GM18858 (cell line): ENCODE data around the gene TLR9.

Experiments
- ATAC-seq: cut with Tn5 transposase; IDR thresholded peaks from one replicate; pipeline ENCODE4 v1.9.1; 2021; ENCODE audit not compliant: unreplicated experiment

The TLR9 gene

DNA sequence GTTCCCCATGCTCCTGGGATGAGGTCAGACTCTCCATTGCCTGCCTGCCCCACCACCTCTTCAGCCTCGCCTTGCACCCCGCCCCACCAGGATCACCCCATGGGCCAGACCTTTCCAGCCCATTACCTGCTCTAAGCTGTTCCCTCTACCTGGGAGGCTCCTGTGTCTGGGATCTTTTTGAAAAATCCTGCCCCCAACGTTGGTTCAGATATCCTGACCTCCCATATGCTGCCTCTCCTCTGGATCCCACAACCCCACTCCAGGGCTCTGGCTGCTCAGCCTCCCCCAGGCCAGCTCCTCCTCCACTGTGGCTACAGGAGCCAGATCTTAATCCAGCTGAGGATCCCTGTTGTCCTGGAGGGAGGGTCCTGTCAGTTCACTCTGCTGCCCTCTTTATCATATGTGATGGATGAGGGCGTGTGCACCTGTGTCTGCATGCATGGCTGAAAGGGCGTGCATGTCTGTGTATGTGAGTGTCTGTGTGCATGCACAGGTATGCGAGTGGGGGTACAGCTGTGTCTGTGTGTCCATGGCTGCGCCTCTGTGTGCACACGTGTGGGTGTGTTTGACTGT is 49.2 kb downstream of the TLR9 start:
- no peak for ATAC-seq

DNA sequence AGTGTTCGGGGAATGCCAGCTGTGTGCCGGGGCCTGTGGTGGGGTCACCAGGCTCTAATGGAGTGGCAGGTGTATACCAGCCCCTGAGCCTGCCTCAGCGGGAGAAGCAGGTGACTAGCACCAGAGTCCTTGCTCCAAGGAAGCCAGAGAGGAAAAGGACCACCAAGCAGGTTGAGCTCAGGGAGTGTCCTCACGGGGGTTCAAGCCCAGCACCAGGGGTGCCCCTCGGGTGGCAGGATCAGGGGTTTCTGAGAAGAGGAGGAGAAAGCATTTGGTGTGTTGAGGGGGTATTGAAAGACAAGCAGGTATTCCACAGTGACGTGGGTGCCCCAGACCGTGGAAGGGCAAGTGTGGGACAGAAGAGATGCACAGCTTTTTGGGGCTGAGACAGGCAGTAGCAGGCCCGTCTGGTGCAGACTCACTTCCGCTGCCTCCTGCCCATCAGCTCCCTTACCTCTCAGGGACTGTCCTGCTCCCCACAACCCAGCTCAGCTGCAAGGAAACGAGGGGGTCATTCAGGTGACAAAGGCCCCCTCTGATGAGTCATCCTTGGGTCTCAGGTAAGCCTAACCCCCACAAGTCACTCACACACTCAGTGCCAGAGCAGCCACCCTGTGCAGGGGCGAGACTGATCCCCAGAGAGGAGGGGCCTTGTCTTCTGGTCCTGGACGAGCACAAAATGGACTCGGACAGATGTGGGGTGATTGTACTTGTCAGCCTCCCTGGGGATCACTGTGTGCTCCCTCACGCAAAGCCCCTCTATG is 49.8 kb downstream of the TLR9 start:
- no peak for ATAC-seq

DNA sequence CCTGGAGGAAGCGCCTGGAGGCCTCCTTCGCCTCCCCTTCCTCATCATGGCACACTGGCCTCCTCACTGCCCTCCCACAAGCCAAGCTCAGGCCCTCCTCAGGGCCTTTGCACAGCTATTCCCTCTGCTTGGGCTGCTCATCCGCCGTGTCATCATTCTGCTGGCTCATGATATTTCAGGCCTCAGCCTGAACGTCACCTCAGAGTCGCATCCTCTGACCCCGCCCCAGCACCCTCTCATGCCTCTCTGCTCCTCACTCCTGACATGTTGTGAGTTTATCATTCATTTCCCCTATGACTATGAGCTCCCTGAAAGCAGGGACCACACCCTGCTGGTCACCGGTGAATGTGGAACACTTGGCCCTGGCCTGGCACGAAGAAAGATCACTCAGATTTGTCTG is 50.5 kb downstream of the TLR9 start:
- ATAC-seq: no peak

DNA sequence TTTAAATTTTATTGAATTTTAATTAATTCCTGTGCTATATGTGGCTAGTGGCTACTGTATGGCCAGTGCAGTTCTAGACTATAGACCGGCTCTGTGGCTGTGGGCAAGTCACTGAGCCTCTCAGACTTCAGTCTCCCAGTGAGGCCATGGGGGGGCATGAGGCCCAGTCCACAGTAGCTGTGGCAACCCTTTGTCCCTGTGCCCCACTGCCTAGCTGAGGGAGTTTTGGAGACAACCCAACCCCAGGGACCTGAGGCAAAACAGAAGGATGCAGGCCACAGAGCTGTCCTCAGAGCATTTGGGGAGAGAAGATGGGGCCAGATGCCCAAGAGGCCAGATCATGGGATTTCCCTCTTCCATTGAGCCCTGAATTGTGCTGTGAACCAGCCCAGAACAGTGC is 52.3 kb downstream of the TLR9 start:
- no peak for ATAC-seq

DNA sequence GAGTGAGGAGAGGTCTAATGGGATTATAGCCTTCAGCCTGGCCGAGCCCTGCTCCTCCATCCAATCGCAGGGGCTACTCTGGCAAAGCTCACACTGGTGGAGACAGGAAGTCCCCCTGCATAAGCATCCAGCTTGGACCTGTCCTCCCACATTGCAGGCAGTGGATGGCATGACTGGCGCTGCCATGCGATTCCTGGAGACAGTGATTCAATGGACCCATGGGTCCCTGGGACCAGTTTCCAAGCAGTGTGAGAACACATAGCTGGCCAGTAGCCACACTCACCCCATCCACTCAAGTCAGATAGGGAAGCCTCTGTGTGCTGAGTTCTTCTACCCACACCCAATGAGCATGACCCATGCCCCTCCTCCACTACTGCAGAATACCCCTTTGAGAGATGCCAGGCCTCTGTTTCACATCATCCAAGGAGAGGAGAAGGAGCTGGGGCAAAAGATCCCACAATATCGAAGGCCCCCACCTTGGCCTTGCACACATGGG is 53.1 kb downstream of the TLR9 start:
- no peak for ATAC-seq

DNA sequence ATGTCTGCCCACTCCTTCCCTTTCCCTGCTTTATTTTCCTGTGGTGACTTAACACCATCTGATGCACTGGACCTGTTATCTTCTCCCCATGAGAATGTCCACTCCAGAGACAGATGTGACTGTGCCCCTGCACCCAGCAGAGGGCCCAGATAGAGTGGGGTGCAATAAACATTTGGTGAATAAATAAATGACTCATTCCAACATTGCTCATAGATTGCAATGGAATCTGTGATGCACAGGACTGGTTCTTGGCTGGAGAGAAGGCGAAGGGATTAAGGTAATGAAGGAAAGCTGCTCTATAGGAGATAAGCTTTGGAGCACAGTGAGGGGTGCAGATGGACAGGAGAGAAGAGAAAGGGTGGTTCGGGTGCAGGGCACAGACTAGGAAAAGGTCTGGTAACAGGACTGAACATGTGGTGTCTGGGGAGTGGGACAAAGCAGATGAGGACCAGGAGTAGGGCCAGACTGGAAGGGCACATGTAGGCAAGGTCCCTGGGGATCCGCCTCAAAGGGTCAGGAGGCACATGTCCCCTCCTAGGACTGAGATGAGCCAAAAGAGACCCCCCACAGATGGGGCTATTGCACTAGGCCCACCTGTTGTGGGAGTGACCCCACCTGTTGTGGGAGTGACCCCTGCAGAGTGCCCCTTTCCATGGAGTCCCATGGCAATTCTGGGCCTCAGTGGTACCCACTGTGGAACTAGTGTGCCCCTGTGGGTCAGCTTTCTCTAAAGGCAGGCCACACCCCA is 53.8 kb downstream of the TLR9 start:
- no peak for ATAC-seq
